HepG2 (cell line): Measurements from ENCODE around the gene LYRM2.

Experiments
- TF ChIP-seq, protein P1 (sequence below): IDR thresholded peaks from 2 replicates; pipeline ENCODE4 v1.6.1; 2016; ENCODE audit warnings: control low read depth
- TF ChIP-seq, protein P2 (sequence below), 2 experiments: sonication (generic) in 1 of 2; formaldehyde crosslinking in 1 of 2; IDR thresholded peaks; 2 replicates each; pipeline versions ENCODE4 v1.5.1 to v1.6.1; 2011 to 2020; ENCODE audit warnings: borderline replicate concordance in 1 of 2, low read depth in 1 of 2, low read length in 1 of 2, mild to moderate bottlenecking in 1 of 2, missing genetic modification reagents in 1 of 2, moderate library complexity in 1 of 2

DNA sequence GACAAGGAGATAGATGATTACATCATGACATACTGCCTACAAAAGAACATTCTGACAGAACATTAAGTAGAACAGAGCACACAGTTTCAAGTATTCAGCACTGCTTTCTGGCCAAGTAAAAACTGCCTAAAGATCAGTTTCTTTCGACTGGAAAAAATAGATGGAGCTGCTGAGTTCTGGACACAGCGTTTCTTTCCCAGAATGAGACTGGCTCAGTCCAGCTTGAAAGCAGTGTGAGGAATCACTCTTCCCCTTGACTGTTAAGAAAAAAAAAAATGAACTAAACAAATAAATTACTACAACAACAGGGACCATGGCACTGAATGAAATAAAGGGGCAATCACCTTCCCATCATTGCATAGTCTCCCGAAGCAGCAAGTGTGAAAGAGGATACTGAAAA, 4.4 kb upstream of the LYRM2 start:
- TF ChIP-seq, protein P1, sequence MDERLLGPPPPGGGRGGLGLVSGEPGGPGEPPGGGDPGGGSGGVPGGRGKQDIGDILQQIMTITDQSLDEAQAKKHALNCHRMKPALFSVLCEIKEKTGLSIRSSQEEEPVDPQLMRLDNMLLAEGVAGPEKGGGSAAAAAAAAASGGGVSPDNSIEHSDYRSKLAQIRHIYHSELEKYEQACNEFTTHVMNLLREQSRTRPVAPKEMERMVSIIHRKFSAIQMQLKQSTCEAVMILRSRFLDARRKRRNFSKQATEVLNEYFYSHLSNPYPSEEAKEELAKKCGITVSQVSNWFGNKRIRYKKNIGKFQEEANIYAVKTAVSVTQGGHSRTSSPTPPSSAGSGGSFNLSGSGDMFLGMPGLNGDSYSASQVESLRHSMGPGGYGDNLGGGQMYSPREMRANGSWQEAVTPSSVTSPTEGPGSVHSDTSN (CRISPR knock-in tag), result no peak
- TF ChIP-seq, protein P2, sequence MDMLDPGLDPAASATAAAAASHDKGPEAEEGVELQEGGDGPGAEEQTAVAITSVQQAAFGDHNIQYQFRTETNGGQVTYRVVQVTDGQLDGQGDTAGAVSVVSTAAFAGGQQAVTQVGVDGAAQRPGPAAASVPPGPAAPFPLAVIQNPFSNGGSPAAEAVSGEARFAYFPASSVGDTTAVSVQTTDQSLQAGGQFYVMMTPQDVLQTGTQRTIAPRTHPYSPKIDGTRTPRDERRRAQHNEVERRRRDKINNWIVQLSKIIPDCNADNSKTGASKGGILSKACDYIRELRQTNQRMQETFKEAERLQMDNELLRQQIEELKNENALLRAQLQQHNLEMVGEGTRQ (IDR thresholded peaks at IDR 0.05; ENCODE audit: low read depth, low read length), result no peak
- TF ChIP-seq, protein P2 (CRISPR knock-in tag; IDR thresholded peaks at IDR 0.05; ENCODE audit: borderline replicate concordance), result no peak
